Stimulated activated naive CD8-positive, alpha-beta T cell treated with anti-CD3 and anti-CD28 coated beads, Interleukin-15, Interleukin-2, amounts not matched to agents 100 ng/mL and 50 ng/mL, for 24 hours (primary cell): ENCODE measurements around the gene GRM1.

Experiments used
- H3K27ac Mint-ChIP-seq: one replicate; pipeline ENCODE4 v1.8.0; 2021; ENCODE audit warnings: mild to moderate bottlenecking, mixed read lengths
- H3K27me3 Mint-ChIP-seq: one replicate; pipeline ENCODE4 v1.8.0; 2021; ENCODE audit warnings: mixed read lengths
- H3K36me3 Mint-ChIP-seq: one replicate; pipeline ENCODE4 v1.8.0; 2021; ENCODE audit warnings: low read depth, mixed read lengths
- H3K4me1 Mint-ChIP-seq: one replicate; pipeline ENCODE4 v1.8.0; 2021; ENCODE audit warnings: low read depth, mixed read lengths
- H3K4me3 Mint-ChIP-seq: one replicate; pipeline ENCODE4 v1.8.0; 2021; ENCODE audit warnings: mild to moderate bottlenecking, mixed read lengths
- H3K9me3 Mint-ChIP-seq: one replicate; pipeline ENCODE4 v1.8.0; 2021; ENCODE audit warnings: mixed read lengths

Gene GRM1

GRCh38 chr6:146335336-146335735 is 306.5 kb downstream of the GRM1 start:
- H3K27me3 Mint-ChIP-seq: peaks cover 4% of the 10 kb centered on the region
- no peaks in the 10 kb centered on the region for H3K36me3 Mint-ChIP-seq
- H3K4me3 Mint-ChIP-seq: no peak overlapping the region
- H3K27ac Mint-ChIP-seq: no peak overlapping the region
- H3K4me1 Mint-ChIP-seq: no peaks in the 10 kb centered on the region
- H3K9me3 Mint-ChIP-seq: peaks cover 4% of the 10 kb centered on the region

- H3K27me3 Mint-ChIP-seq: peaks cover 4% of the 10 kb centered on the region
- H3K27ac Mint-ChIP-seq: no peak overlapping the region
- H3K36me3 Mint-ChIP-seq: no peaks in the 10 kb centered on the region
- H3K4me1 Mint-ChIP-seq: no peaks in the 10 kb centered on the region
- H3K9me3 Mint-ChIP-seq: peaks cover 4% of the 10 kb centered on the region
- H3K4me3 Mint-ChIP-seq: no peak overlapping the region
These were observed 307.3 kb downstream of the GRM1 start for GRCh38 chr6:146336191-146336590.

GRCh38 chr6:146337376-146337775 is 308.5 kb downstream of the GRM1 start:
- peaks cover 4% of the 10 kb centered on the region for H3K27me3 Mint-ChIP-seq
- no peaks in the 10 kb centered on the region for H3K4me1 Mint-ChIP-seq
- H3K27ac Mint-ChIP-seq: no peak overlapping the region
- no peak overlapping the region for H3K4me3 Mint-ChIP-seq
- H3K36me3 Mint-ChIP-seq: no peaks in the 10 kb centered on the region
- H3K9me3 Mint-ChIP-seq: peaks cover 4% of the 10 kb centered on the region

- Mint-ChIP-seq H3K4me3 (no peak overlapping the region), H3K4me1 (no peaks in the 10 kb centered on the region), H3K27ac (no peak overlapping the region), H3K27me3 (peaks cover 4% of the 10 kb centered on the region), H3K9me3 (peaks cover 4% of the 10 kb centered on the region), H3K36me3 (no peaks in the 10 kb centered on the region)
These were observed 310.9 kb downstream of the GRM1 start for GRCh38 chr6:146339716-146340115.

GRCh38 chr6:146341493-146342230 is 312.8 kb downstream of the GRM1 start:
- Mint-ChIP-seq H3K27ac (no peak overlapping the region), H3K4me1 (no peaks in the 10 kb centered on the region), H3K9me3 (peaks cover 4% of the 10 kb centered on the region), H3K36me3 (no peaks in the 10 kb centered on the region), H3K4me3 (no peak overlapping the region), H3K27me3 (peaks cover 3% of the 10 kb centered on the region)

- no peaks in the 10 kb centered on the region for H3K4me1 Mint-ChIP-seq
- no peak overlapping the region for H3K4me3 Mint-ChIP-seq
- no peaks in the 10 kb centered on the region for H3K36me3 Mint-ChIP-seq
- H3K27me3 Mint-ChIP-seq: no peaks in the 10 kb centered on the region
- no peak overlapping the region for H3K27ac Mint-ChIP-seq
- H3K9me3 Mint-ChIP-seq: no peaks in the 10 kb centered on the region
These were observed 316.7 kb downstream of the GRM1 start for GRCh38 chr6:146345598-146345997.

GRCh38 chr6:146347090-146347489 is 318.2 kb downstream of the GRM1 start:
- Mint-ChIP-seq H3K27me3 (no peaks in the 10 kb centered on the region), H3K4me3 (no peak overlapping the region), H3K4me1 (no peaks in the 10 kb centered on the region), H3K36me3 (no peaks in the 10 kb centered on the region), H3K9me3 (no peaks in the 10 kb centered on the region), H3K27ac (no peak overlapping the region)

- H3K9me3 Mint-ChIP-seq: no peaks in the 10 kb centered on the region
- no peaks in the 10 kb centered on the region for H3K27me3 Mint-ChIP-seq
- H3K27ac Mint-ChIP-seq: no peak overlapping the region
- H3K4me1 Mint-ChIP-seq: no peaks in the 10 kb centered on the region
- no peaks in the 10 kb centered on the region for H3K36me3 Mint-ChIP-seq
- H3K4me3 Mint-ChIP-seq: no peak overlapping the region
These were observed 318.8 kb downstream of the GRM1 start for GRCh38 chr6:146347690-146348089.

- H3K36me3 Mint-ChIP-seq: no peaks in the 10 kb centered on the region
- H3K27ac Mint-ChIP-seq: no peak overlapping the region
- no peak overlapping the region for H3K4me3 Mint-ChIP-seq
- H3K4me1 Mint-ChIP-seq: no peaks in the 10 kb centered on the region
- no peaks in the 10 kb centered on the region for H3K27me3 Mint-ChIP-seq
- H3K9me3 Mint-ChIP-seq: no peaks in the 10 kb centered on the region
These were observed 322.2 kb downstream of the GRM1 start for GRCh38 chr6:146351018-146351417.

GRCh38 chr6:146352163-146352562 is 323.3 kb downstream of the GRM1 start:
- no peaks in the 10 kb centered on the region for H3K9me3 Mint-ChIP-seq
- no peak overlapping the region for H3K4me3 Mint-ChIP-seq
- no peaks in the 10 kb centered on the region for H3K4me1 Mint-ChIP-seq
- H3K36me3 Mint-ChIP-seq: no peaks in the 10 kb centered on the region
- no peaks in the 10 kb centered on the region for H3K27me3 Mint-ChIP-seq
- H3K27ac Mint-ChIP-seq: no peak overlapping the region

GRCh38 chr6:146354451-146354850 is 325.6 kb downstream of the GRM1 start:
- no peak overlapping the region for H3K4me3 Mint-ChIP-seq
- H3K27ac Mint-ChIP-seq: no peak overlapping the region

GRCh38 chr6:146355521-146356100 is 326.7 kb downstream of the GRM1 start:
- H3K27ac Mint-ChIP-seq: no peak overlapping the region
- H3K27me3 Mint-ChIP-seq: no peaks in the 10 kb centered on the region
- peaks cover 4% of the 10 kb centered on the region for H3K4me1 Mint-ChIP-seq
- no peaks in the 10 kb centered on the region for H3K36me3 Mint-ChIP-seq
- no peak overlapping the region for H3K4me3 Mint-ChIP-seq
- no peaks in the 10 kb centered on the region for H3K9me3 Mint-ChIP-seq

More at GRCh38 chr6:146354451-146354850, 325.6 kb downstream of the GRM1 start:
- H3K9me3 Mint-ChIP-seq: no peaks in the 10 kb centered on the region
- no peaks in the 10 kb centered on the region for H3K36me3 Mint-ChIP-seq
- H3K27me3 Mint-ChIP-seq: no peaks in the 10 kb centered on the region
- H3K4me1 Mint-ChIP-seq: peaks cover 4% of the 10 kb centered on the region

- Mint-ChIP-seq H3K27ac (no peak overlapping the region), H3K4me3 (no peak overlapping the region), H3K4me1 (peaks cover 4% of the 10 kb centered on the region), H3K9me3 (no peaks in the 10 kb centered on the region), H3K27me3 (no peaks in the 10 kb centered on the region), H3K36me3 (no peaks in the 10 kb centered on the region)
These were observed 328.9 kb downstream of the GRM1 start for GRCh38 chr6:146357578-146358430.

- Mint-ChIP-seq H3K4me1 (peaks cover 4% of the 10 kb centered on the region), H3K36me3 (no peaks in the 10 kb centered on the region), H3K27ac (no peak overlapping the region), H3K4me3 (no peak overlapping the region), H3K9me3 (no peaks in the 10 kb centered on the region), H3K27me3 (no peaks in the 10 kb centered on the region)
These were observed 329.7 kb downstream of the GRM1 start for GRCh38 chr6:146358431-146359046.

- H3K4me3 Mint-ChIP-seq: no peak overlapping the region
- H3K9me3 Mint-ChIP-seq: no peaks in the 10 kb centered on the region
- no peaks in the 10 kb centered on the region for H3K27me3 Mint-ChIP-seq
These were observed 330.3 kb downstream of the GRM1 start for GRCh38 chr6:146359131-146359530.

More at GRCh38 chr6:146359131-146359530, 330.3 kb downstream of the GRM1 start:
- no peak overlapping the region for H3K27ac Mint-ChIP-seq
- H3K4me1 Mint-ChIP-seq: peaks cover 4% of the 10 kb centered on the region
- H3K36me3 Mint-ChIP-seq: no peaks in the 10 kb centered on the region
